CD4-positive, alpha-beta memory T cell (primary cell): ENCODE results near the gene COL5A1. TPM values are rescaled to one million over a fixed set of nuclear protein-coding genes. Genes with fewer than 3 reads are reported as not detected.

Source experiments
- CTCF ChIA-PET: fragments of 350-600 bp; sonication (Branson Sonifier 250); formaldehyde crosslinking; loops from one replicate; lab custom pipeline; 2021; ENCODE audit warnings: inconsistent platforms; ENCODE audit not compliant: partially characterized antibody; lab: Charles Lee
- POLR2A ChIA-PET: fragments of 350-600 bp; sonication (Branson Sonifier 250); formaldehyde crosslinking; loops from one replicate; lab custom pipeline; 2021; ENCODE audit not compliant: partially characterized antibody; lab: Charles Lee
- DNase-seq, 5 donors: peaks; one replicate each; pipeline versions ENCODE4 v3.0.0 to v3.0.0-alpha.2; 2020 to 2022; ENCODE audit warnings: mixed read lengths in 1 of 5
- H3K27ac ChIP-seq: one replicate; pipeline ENCODE4 v1.7.0; 2013; ENCODE audit warnings: low read depth, low read length
- H3K27me3 ChIP-seq: 2 replicates; pipeline ENCODE4 v1.7.0; 2013; ENCODE audit warnings: mild to moderate bottlenecking, low read length, moderate library complexity; ENCODE audit not compliant: insufficient read depth
- H3K36me3 ChIP-seq: 2 replicates; pipeline ENCODE4 v1.7.0; 2013; ENCODE audit warnings: mild to moderate bottlenecking, low read length, moderate library complexity; ENCODE audit not compliant: insufficient read depth
- H3K4me1 ChIP-seq: 2 replicates; pipeline ENCODE4 v1.7.0; 2013; ENCODE audit warnings: mild to moderate bottlenecking, low read length, moderate library complexity; ENCODE audit not compliant: insufficient read depth
- H3K4me3 ChIP-seq, 2 donors: one replicate each; pipeline ENCODE4 v1.7.0; 2013; ENCODE audit warnings: low read length in 2 of 2, mild to moderate bottlenecking in 1 of 2
- H3K9me3 ChIP-seq, 2 donors: one replicate each; pipeline ENCODE4 v1.7.0; 2013; ENCODE audit warnings: low read length in 2 of 2, control low read depth in 1 of 2; ENCODE audit not compliant: control insufficient read depth in 1 of 2
- H3K27ac Mint-ChIP-seq, 7 donors: one replicate each; pipeline ENCODE4 v1.8.0; 2020 to 2021; ENCODE audit warnings: mixed read lengths in 7 of 7, mild to moderate bottlenecking in 6 of 7, inconsistent platforms in 3 of 7, moderate library complexity in 3 of 7
- H3K27me3 Mint-ChIP-seq, 2 donors: one replicate each; pipeline ENCODE4 v1.8.0; 2020 to 2021; ENCODE audit warnings: mixed read lengths in 2 of 2
- H3K36me3 Mint-ChIP-seq, 2 donors: one replicate each; pipeline ENCODE4 v1.8.0; 2020 to 2021; ENCODE audit warnings: mixed read lengths in 2 of 2, inconsistent platforms in 1 of 2, mild to moderate bottlenecking in 1 of 2
- H3K4me1 Mint-ChIP-seq, 4 donors: one replicate each; pipeline ENCODE4 v1.8.0; 2020 to 2021; ENCODE audit warnings: mixed read lengths in 4 of 4, mild to moderate bottlenecking in 1 of 4
- H3K4me3 Mint-ChIP-seq, 8 donors: one replicate each; pipeline ENCODE4 v1.8.0; 2020 to 2021; ENCODE audit warnings: mixed read lengths in 8 of 8, mild to moderate bottlenecking in 7 of 8, moderate library complexity in 6 of 8, inconsistent platforms in 3 of 8
- H3K9me3 Mint-ChIP-seq, 8 donors: one replicate each; pipeline ENCODE4 v1.8.0; 2020 to 2021; ENCODE audit warnings: mixed read lengths in 8 of 8, mild to moderate bottlenecking in 5 of 8, inconsistent platforms in 3 of 8, moderate library complexity in 1 of 8
- intact Hi-C: fragments of 100-400 bp; cut with micrococcal nuclease; formaldehyde crosslinking; loops from one replicate; pipeline ENCODE4 v1.15.1; 2023
- polyA plus RNA-seq, 2 donors: library from polyadenylated mRNA; unstranded; fragments of 300-500 nt; fragmentation: Illumina TruSeq; gene quantifications; one replicate each; pipeline ENCODE4 v1.2.3, GENCODE V29; 2021
- total RNA-seq, 2 experiments: library from RNA; stranded (reverse); gene quantifications; one replicate each; pipeline ENCODE4 v1.2.3, GENCODE V29; 2021

The COL5A1 gene
- total and polyA plus RNA-seq, 4 experiments from 2014 or later: 0.36 to 1.6 (median 1.5) TPM; not detected in 1

DNA sequence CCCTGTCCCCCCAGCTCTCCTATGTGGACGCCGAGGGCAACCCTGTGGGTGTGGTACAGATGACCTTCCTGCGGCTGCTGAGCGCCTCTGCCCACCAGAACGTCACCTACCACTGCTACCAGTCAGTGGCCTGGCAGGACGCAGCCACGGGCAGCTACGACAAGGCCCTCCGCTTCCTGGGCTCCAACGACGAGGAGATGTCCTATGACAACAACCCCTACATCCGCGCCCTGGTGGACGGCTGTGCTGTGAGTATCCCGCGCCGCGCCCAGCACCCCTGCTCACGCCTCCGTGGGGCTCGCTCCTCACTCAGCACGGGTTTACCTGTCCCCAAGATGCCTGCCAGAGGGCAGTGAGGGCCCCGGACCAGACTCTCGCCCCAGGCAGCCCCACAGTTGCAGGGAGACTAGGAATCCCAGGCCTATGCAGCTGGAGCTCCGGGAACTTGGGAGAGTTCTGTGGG, 193.4 kb downstream of the COL5A1 start:
- CTCF ChIA-PET: no interaction called here
- Mint-ChIP-seq H3K4me3 (no peak overlapping the region), H3K27ac (no peak overlapping the region), H3K36me3 (no peaks in the 10 kb centered on the region), H3K4me1 (no peaks in the 10 kb centered on the region), H3K9me3 (no peaks in the 10 kb centered on the region), H3K27me3 (no peaks in the 10 kb centered on the region)
- H3K27ac ChIP-seq: no peak overlapping the region
- POLR2A ChIA-PET: no interaction called here
- H3K9me3 ChIP-seq: no peaks in the 10 kb centered on the region
- DNase-seq: no peak
- no peaks in the 10 kb centered on the region for H3K36me3 ChIP-seq
- H3K27me3 ChIP-seq: no peaks in the 10 kb centered on the region
- no peak overlapping the region for H3K4me3 ChIP-seq
- intact Hi-C loops: no loop called here
- H3K4me1 ChIP-seq: no peaks in the 10 kb centered on the region

DNA sequence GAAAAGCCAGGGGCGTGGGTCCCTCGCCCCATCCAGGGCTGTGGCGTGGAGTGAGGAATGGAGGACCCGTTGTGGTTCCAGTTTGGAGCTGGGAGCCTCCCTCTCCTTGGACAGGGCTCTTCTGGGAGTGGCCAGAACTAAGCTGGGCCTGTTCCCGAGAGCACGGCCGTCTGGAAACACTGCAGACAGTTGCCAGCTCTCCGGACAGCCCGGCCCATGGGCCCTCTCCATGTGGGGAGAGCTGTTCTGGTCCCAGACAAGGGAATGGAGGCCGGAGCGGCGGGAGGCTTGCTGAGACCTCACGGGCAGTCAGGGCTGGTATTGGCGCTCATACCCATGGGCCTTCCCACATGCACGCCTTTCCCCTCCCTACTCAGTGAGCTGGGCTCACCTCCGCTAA, 193.8 kb downstream of the COL5A1 start:
- DNase-seq: no peak
- Histone ChIP-seq H3K9me3 (no peaks in the 10 kb centered on the region), H3K36me3 (no peaks in the 10 kb centered on the region), H3K4me1 (no peaks in the 10 kb centered on the region), H3K27me3 (no peaks in the 10 kb centered on the region), H3K27ac (no peak overlapping the region), H3K4me3 (no peak overlapping the region)
- Mint-ChIP-seq H3K27me3 (no peaks in the 10 kb centered on the region), H3K4me3 (no peak overlapping the region), H3K9me3 (no peaks in the 10 kb centered on the region), H3K36me3 (no peaks in the 10 kb centered on the region), H3K27ac (no peak overlapping the region), H3K4me1 (no peaks in the 10 kb centered on the region)
- ChIA-PET CTCF (no interaction called here), POLR2A (no interaction called here)
- intact Hi-C loops: no loop called here

DNA sequence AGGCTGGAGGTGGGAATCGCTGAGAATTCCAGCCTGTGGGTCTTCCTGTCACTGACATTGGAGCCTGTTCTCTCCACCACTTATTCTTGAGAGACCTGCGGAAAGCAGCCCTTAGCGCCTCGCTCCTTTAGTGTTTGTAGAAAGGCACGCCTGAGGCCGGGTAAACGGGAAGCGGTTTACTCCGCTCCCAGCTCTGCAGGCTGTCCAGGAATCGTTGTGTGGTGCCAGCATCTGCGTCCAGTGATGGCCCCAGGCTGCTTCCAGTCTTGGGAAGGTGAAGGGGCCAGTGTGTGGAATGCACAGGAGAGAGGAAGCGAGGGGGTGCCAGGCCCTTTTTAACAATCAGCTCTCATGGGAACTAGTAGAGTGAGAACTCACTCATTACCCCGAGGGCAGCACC, 194.4 kb downstream of the COL5A1 start:
- H3K9me3 ChIP-seq: no peaks in the 10 kb centered on the region
- H3K4me3 Mint-ChIP-seq: no peak overlapping the region
- H3K27ac ChIP-seq: no peak overlapping the region
- H3K27ac Mint-ChIP-seq: no peak overlapping the region
- H3K27me3 ChIP-seq: no peaks in the 10 kb centered on the region
- no peak overlapping the region for H3K4me3 ChIP-seq
- no peaks in the 10 kb centered on the region for H3K36me3 Mint-ChIP-seq
- POLR2A ChIA-PET: no interaction called here
- no peaks in the 10 kb centered on the region for H3K9me3 Mint-ChIP-seq
- no peak for DNase-seq
- H3K4me1 Mint-ChIP-seq: no peaks in the 10 kb centered on the region
- H3K36me3 ChIP-seq: no peaks in the 10 kb centered on the region
- CTCF ChIA-PET: no interaction called here
- intact Hi-C loops: no loop called here
- no peaks in the 10 kb centered on the region for H3K27me3 Mint-ChIP-seq
- no peaks in the 10 kb centered on the region for H3K4me1 ChIP-seq

DNA sequence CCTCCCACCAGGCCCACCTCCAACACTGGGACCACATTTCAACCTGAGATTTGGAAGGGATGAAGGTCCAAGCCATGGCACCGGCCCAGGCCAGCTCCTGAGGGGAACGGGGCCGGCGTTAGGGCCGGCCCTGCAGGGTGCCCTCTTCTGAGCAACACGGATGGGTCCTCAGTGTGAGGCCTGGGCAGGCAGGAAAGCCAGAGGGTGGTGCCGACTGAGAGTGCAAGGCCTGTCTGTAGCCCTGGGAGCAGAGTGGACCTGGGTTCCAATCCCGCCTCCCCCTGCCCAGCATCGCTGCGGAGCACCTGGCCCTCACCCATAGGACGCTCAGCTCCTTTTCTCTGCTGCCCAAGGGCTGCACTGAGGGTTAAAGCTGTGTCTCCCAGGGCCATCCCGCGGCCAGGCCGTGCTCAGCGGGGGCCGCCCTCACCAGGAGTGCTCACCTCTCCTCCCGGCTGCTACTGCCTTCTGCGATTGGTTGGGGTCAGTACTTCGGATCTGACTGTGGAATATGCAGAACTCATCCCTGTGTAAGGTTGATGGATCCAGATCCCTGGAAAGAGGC, 194.9 kb downstream of the COL5A1 start:
- no peak overlapping the region for H3K4me3 ChIP-seq
- no peak for DNase-seq
- POLR2A ChIA-PET: no interaction called here

DNA sequence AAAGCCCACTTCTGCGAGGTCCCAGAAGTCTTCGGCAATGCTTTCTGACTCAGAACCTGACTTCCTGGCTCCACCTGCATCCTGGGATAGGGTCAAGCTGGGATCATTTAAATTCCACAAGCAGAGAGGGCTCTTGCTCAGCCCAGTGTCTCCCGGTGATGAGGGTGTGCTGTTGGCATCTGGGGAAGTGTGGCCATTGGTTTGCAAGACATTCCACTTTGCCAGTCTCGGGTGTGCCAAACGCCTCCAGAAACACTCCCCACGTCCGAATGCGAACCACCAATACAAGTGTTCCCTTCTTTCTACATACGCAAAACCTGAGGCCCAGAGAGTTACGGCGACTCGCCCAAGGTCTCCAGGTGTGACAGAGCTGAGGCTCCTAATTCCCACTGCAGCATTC, 195.9 kb downstream of the COL5A1 start:
- no peaks in the 10 kb centered on the region for H3K4me1 ChIP-seq
- POLR2A ChIA-PET: no interaction called here

More for the DNA sequence above, 194.9 kb downstream of the COL5A1 start:
- no peaks in the 10 kb centered on the region for H3K27me3 Mint-ChIP-seq
- no peaks in the 10 kb centered on the region for H3K4me1 ChIP-seq
- H3K4me3 Mint-ChIP-seq: no peak overlapping the region
- no peaks in the 10 kb centered on the region for H3K9me3 Mint-ChIP-seq
- no peak overlapping the region for H3K27ac Mint-ChIP-seq
- no peaks in the 10 kb centered on the region for H3K4me1 Mint-ChIP-seq
- intact Hi-C loops: no loop called here
- no peaks in the 10 kb centered on the region for H3K27me3 ChIP-seq
- H3K27ac ChIP-seq: no peak overlapping the region
- H3K36me3 Mint-ChIP-seq: no peaks in the 10 kb centered on the region
- no peaks in the 10 kb centered on the region for H3K9me3 ChIP-seq
- no peaks in the 10 kb centered on the region for H3K36me3 ChIP-seq
- CTCF ChIA-PET: no interaction called here

DNA sequence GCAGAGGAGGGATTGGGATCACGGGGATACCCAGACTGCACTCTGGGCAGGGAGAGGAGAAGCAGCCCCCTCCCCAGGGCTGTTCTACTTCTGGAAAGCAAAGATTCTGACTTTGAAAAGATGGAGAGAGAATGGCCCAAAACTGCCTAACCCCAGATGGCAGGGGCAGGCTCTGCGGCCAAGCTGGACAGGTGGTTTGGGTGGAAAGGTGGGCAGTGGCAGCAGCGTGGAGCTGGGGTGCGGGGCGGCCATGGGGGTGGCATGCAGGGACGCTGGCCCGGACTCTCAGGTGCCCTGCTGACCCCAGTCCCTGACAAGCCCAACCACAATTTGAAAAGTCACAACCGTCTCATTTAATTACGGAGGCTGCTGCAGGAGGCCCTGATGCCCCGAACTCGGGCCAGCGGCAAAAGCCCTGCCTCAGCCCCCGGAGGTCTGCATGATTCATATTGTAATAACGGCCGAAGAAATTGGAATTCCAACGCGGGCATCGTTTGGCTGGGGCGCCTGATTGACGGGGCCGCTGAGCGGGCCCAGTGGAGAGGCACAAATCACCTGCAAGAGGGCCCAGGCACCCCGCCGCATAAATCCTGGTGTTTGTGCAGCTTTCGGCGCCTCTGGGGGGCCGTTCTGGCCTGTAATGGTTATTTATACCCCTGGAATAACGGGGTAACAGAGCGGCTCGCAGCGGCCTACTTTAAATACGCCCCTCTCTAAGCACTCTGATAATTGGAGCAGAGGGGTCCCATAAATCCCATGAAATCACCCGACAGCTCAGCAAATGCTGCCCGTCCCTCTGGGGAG, 197.2 kb downstream of the COL5A1 start:
- Mint-ChIP-seq H3K27ac (no peak overlapping the region), H3K27me3 (peaks cover 0 to 2% of the 10 kb centered on the region in 2 donors), H3K4me3 (no peak overlapping the region), H3K9me3 (no peaks in the 10 kb centered on the region), H3K36me3 (no peaks in the 10 kb centered on the region), H3K4me1 (no peaks in the 10 kb centered on the region)
- intact Hi-C loops: no loop called here
- DNase-seq: no peak
- H3K36me3 ChIP-seq: no peaks in the 10 kb centered on the region
- no peaks in the 10 kb centered on the region for H3K9me3 ChIP-seq
- no peak overlapping the region for H3K27ac ChIP-seq
- H3K4me1 ChIP-seq: no peaks in the 10 kb centered on the region
- H3K4me3 ChIP-seq: no peak overlapping the region
- H3K27me3 ChIP-seq: no peaks in the 10 kb centered on the region
- CTCF ChIA-PET: no interaction called here
- POLR2A ChIA-PET: no interaction called here

More for the DNA sequence above, 195.9 kb downstream of the COL5A1 start:
- Histone ChIP-seq H3K4me3 (no peak overlapping the region), H3K36me3 (no peaks in the 10 kb centered on the region), H3K9me3 (no peaks in the 10 kb centered on the region), H3K27me3 (no peaks in the 10 kb centered on the region), H3K27ac (no peak overlapping the region)
- no peak for DNase-seq
- Mint-ChIP-seq H3K4me1 (no peaks in the 10 kb centered on the region), H3K9me3 (no peaks in the 10 kb centered on the region), H3K36me3 (no peaks in the 10 kb centered on the region), H3K4me3 (no peak overlapping the region), H3K27ac (no peak overlapping the region), H3K27me3 (no peaks in the 10 kb centered on the region)
- intact Hi-C loops: no loop called here
- CTCF ChIA-PET: no interaction called here

DNA sequence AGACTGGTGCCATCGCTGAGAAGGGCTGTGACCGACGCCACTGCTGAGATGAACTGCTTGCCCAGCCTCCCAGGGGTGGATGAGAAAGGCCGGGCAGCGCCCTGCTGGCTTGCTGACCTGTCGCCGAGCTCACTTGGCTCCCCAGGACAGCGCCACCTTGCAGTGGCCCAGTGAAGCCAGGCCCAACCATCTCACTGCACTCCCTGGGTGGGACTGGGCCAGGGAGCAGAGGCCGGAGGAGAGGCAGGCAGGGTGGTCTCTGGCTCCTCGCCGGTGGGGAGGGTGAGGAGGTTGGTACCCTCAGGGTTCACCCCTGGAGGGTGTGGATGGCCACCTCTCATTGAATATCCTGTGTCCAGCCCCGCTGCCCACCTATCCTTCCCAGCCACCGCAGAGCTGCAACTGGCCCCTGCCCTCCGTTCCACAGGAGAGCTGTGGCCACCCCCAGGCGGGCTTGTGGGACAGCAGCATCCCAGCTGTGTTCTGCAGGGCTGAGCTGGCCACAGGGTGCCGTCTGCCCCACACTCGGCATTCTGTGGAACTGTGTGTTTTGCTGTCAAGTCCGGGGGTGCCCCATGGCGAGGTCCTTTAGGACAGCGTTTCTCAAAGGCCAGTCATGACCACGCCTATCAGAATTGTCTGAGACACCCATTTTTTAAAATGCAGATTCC, 198.0 kb downstream of the COL5A1 start:
- Mint-ChIP-seq H3K4me1 (no peaks in the 10 kb centered on the region), H3K36me3 (no peaks in the 10 kb centered on the region), H3K4me3 (no peak overlapping the region), H3K27ac (no peak overlapping the region), H3K9me3 (no peaks in the 10 kb centered on the region), H3K27me3 (peaks cover 0 to 2% of the 10 kb centered on the region in 2 donors)
- POLR2A ChIA-PET: no interaction called here
- Histone ChIP-seq H3K36me3 (no peaks in the 10 kb centered on the region), H3K4me1 (no peaks in the 10 kb centered on the region), H3K27me3 (no peaks in the 10 kb centered on the region), H3K27ac (no peak overlapping the region), H3K4me3 (no peak overlapping the region), H3K9me3 (no peaks in the 10 kb centered on the region)
- intact Hi-C loops: no loop called here
- DNase-seq: no peak
- CTCF ChIA-PET: no interaction called here
